OCI-LY7 (cell line): Measurements from ENCODE around the gene FBXO42. TPM values are rescaled to one million over a fixed set of nuclear protein-coding genes. Genes with fewer than 3 reads are reported as not detected.

Experiments used
- BruUV-seq: library from RNA; stranded (reverse); fragments of 400-500 nt; replicated peaks from 2 replicates; lab custom pipeline; 2021; lab: Mats Ljungman, UMichigan
- CTCF ChIA-PET: fragments of 300-600 bp; sonication (Branson Sonifier 250); formaldehyde crosslinking; loops from one replicate; lab custom pipeline; 2022; ENCODE audit warnings: antibody characterized with exemption; ENCODE audit not compliant: unreplicated experiment; lab: Charles Lee
- POLR2A ChIA-PET: fragments of 300-600 bp; sonication (Branson Sonifier 250); formaldehyde crosslinking; loops from one replicate; lab custom pipeline; 2022; ENCODE audit warnings: antibody characterized with exemption; lab: Charles Lee
- DNase-seq: peaks from one replicate; pipeline ENCODE4 v3.0.0-alpha.2; 2015; ENCODE audit warnings: low spot score
- H2AFZ ChIP-seq: fragments of 200-600 bp; sonication (generic), shearing (Covaris generic); 2 replicates; pipeline ENCODE4 v1.6.1; 2014; ENCODE audit warnings: mild to moderate bottlenecking, antibody characterized with exemption, low read length, moderate library complexity
- H3K27ac ChIP-seq: fragments of 200-600 bp; sonication (generic); 2 replicates; pipeline ENCODE4 v1.5.1; 2014; ENCODE audit warnings: mixed run types, low read depth, mild to moderate bottlenecking, moderate library complexity, low read length, inconsistent platforms; ENCODE audit not compliant: poor library complexity, severe bottlenecking
- H3K36me3 ChIP-seq: fragments of 200-600 bp; sonication (generic); 2 replicates; pipeline ENCODE4 v1.6.1; 2014; ENCODE audit warnings: mild to moderate bottlenecking, antibody characterized with exemption, low read length, moderate library complexity, mixed read lengths; ENCODE audit not compliant: insufficient read depth
- H3K4me1 ChIP-seq: fragments of 200-600 bp; sonication (generic); 2 replicates; pipeline ENCODE4 v1.5.1; 2014; ENCODE audit warnings: mild to moderate bottlenecking, low read length; ENCODE audit not compliant: insufficient read depth, poor library complexity, severe bottlenecking
- H3K4me2 ChIP-seq: fragments of 200-600 bp; sonication (generic); 2 replicates; pipeline ENCODE4 v1.6.1; 2014; ENCODE audit warnings: mild to moderate bottlenecking, low read length
- H3K4me3 ChIP-seq: fragments of 200-600 bp; sonication (generic); 2 replicates; pipeline ENCODE4 v1.5.1; 2014; ENCODE audit warnings: mild to moderate bottlenecking, low read depth, low read length; ENCODE audit not compliant: poor library complexity, severe bottlenecking
- H3K79me2 ChIP-seq: fragments of 200-600 bp; sonication (generic); 2 replicates; pipeline ENCODE4 v1.6.1; 2016; ENCODE audit warnings: low read depth, mild to moderate bottlenecking, low read length, moderate library complexity, mixed read lengths; ENCODE audit not compliant: insufficient read depth
- H3K9me2 ChIP-seq: fragments of 200-600 bp; sonication (generic); 2 replicates; pipeline ENCODE4 v1.6.1; 2016; ENCODE audit warnings: mild to moderate bottlenecking, low read length, mixed read lengths; ENCODE audit not compliant: insufficient read depth
- H3K9me3 ChIP-seq: fragments of 200-600 bp; sonication (generic); 2 replicates; pipeline ENCODE4 v1.6.1; 2014; ENCODE audit warnings: mild to moderate bottlenecking, mixed run types, low read length, mixed read lengths
- H4K20me1 ChIP-seq: fragments of 200-600 bp; sonication (generic); 2 replicates; pipeline ENCODE4 v1.6.1; 2014; ENCODE audit warnings: mild to moderate bottlenecking, antibody characterized with exemption, low read length, moderate library complexity, mixed read lengths; ENCODE audit not compliant: insufficient read depth
- CTCF ChIP-seq: fragments of 200-600 bp; sonication (generic); conservative IDR thresholded peaks from 2 replicates; pipeline ENCODE4 v1.5.1; 2014; ENCODE audit warnings: mild to moderate bottlenecking, antibody characterized with exemption, low read length, moderate library complexity, mixed read lengths
- EZH2phosphoT487 ChIP-seq: fragments of 200-600 bp; sonication (generic); IDR thresholded peaks from 2 replicates; pipeline ENCODE4 v1.6.1; 2018; ENCODE audit warnings: low read depth, borderline replicate concordance, mild to moderate bottlenecking, mixed run types, antibody characterized with exemption, low read length, moderate library complexity, mixed read lengths
- intact Hi-C: fragments of 100-400 bp; cut with micrococcal nuclease; formaldehyde crosslinking; loops from one replicate; pipeline ENCODE4 v1.10.0; 2022; ENCODE audit not compliant: unreplicated experiment
- total RNA-seq, 2 experiments: library from RNA; depleted of rRNA in 1 of 2; stranded (reverse); fragments of >200 nt in 1 of 2; shearing (Covaris generic) in 1 of 2; gene quantifications; 2 replicates each; pipeline ENCODE4 v1.2.3, GENCODE V29; 2014 to 2022

The FBXO42 gene
- total RNA-seq, 2 experiments from 2014 or later, result 20.0 to 22.9 TPM

GRCh38 chr1:16342331-16343062, 9.8 kb downstream of the FBXO42 start:
- Histone ChIP-seq H3K36me3 (peaks cover 3% of the 10 kb centered on the region; the same call in 1 of the 2 replicates), H3K4me3 (no peak overlapping the region), H3K79me2 (peaks cover 46% of the 10 kb centered on the region), H3K4me2 (no peak overlapping the region), H3K27ac (no peak overlapping the region), H3K4me1 (no peaks in the 10 kb centered on the region), H3K9me3 (no peaks in the 10 kb centered on the region), H3K9me2 (no peaks in the 10 kb centered on the region), H4K20me1 (no peaks in the 10 kb centered on the region), H2AFZ (no peak overlapping the region)
- TF ChIP-seq CTCF, result no peak
- no peak for TF ChIP-seq EZH2phosphoT487
- POLR2A ChIA-PET, result no interaction called here
- CTCF ChIA-PET, result no interaction called here
- intact Hi-C loops, result no loop called here
- DNase-seq, result no peak
- BruUV-seq, result TSS peak; percentile 36

- Histone ChIP-seq H3K27ac (no peak overlapping the region), H2AFZ (no peak overlapping the region), H3K9me3 (no peaks in the 10 kb centered on the region), H4K20me1 (no peaks in the 10 kb centered on the region), H3K79me2 (peaks cover 33% of the 10 kb centered on the region), H3K9me2 (no peaks in the 10 kb centered on the region), H3K4me1 (no peaks in the 10 kb centered on the region), H3K4me2 (no peak overlapping the region), H3K4me3 (no peak overlapping the region), H3K36me3 (peaks cover 3% of the 10 kb centered on the region; the same call in 1 of the 2 replicates)
- no peak for DNase-seq
- no peak for TF ChIP-seq EZH2phosphoT487
- intact Hi-C loops, result no loop called here
- no TSS peak for BruUV-seq
- CTCF ChIA-PET, result no interaction called here
- POLR2A ChIA-PET, result interaction anchor here (0.7 kb wide), 1 partner anchor 53 kb away, joined by 3 read pairs; no protein-coding TSS in a partner anchor
Observed at GRCh38 chr1:16340673-16341072, 11.6 kb downstream of the FBXO42 start.

GRCh38 chr1:16338961-16339360, 13.3 kb downstream of the FBXO42 start:
- CTCF ChIA-PET, result no interaction called here
- no TSS peak for BruUV-seq
- no peak for DNase-seq

More at GRCh38 chr1:16338961-16339360, 13.3 kb downstream of the FBXO42 start:
- Histone ChIP-seq H3K4me1 (no peaks in the 10 kb centered on the region), H3K4me2 (no peak overlapping the region), H3K4me3 (no peak overlapping the region), H3K27ac (no peak overlapping the region), H4K20me1 (no peaks in the 10 kb centered on the region), H3K9me3 (no peaks in the 10 kb centered on the region), H3K9me2 (no peaks in the 10 kb centered on the region), H2AFZ (no peak overlapping the region), H3K79me2 (peaks cover 23% of the 10 kb centered on the region), H3K36me3 (0 out of 2 replicates have a peak, but pooled peaks cover 3% of the 10 kb centered on the region)
- intact Hi-C loops, result no loop called here
- POLR2A ChIA-PET, result interaction anchor here (0.7 kb wide), 1 partner anchor 19 kb away, joined by 5 read pairs; no protein-coding TSS in a partner anchor
- no peak for TF ChIP-seq EZH2phosphoT487
- no peak for TF ChIP-seq CTCF
